GM19467 (cell line): ENCODE data around the gene CRIP1.

Source experiments
- ATAC-seq: cut with Tn5 transposase; IDR thresholded peaks from one replicate; pipeline ENCODE4 v1.9.1; 2021; ENCODE audit warnings: mild to moderate bottlenecking, moderate library complexity; ENCODE audit not compliant: unreplicated experiment

Gene CRIP1

GRCh38 chr14:105492031-105492970 is 5.6 kb downstream of the CRIP1 start:
- no peak for ATAC-seq

GRCh38 chr14:105492971-105493871 is 6.5 kb downstream of the CRIP1 start:
- ATAC-seq = no peak

GRCh38 chr14:105493921-105494605 is 7.4 kb downstream of the CRIP1 start:
- no peak for ATAC-seq

- no peak for ATAC-seq
Measured at GRCh38 chr14:105494606-105494929, 7.9 kb downstream of the CRIP1 start.

DNA sequence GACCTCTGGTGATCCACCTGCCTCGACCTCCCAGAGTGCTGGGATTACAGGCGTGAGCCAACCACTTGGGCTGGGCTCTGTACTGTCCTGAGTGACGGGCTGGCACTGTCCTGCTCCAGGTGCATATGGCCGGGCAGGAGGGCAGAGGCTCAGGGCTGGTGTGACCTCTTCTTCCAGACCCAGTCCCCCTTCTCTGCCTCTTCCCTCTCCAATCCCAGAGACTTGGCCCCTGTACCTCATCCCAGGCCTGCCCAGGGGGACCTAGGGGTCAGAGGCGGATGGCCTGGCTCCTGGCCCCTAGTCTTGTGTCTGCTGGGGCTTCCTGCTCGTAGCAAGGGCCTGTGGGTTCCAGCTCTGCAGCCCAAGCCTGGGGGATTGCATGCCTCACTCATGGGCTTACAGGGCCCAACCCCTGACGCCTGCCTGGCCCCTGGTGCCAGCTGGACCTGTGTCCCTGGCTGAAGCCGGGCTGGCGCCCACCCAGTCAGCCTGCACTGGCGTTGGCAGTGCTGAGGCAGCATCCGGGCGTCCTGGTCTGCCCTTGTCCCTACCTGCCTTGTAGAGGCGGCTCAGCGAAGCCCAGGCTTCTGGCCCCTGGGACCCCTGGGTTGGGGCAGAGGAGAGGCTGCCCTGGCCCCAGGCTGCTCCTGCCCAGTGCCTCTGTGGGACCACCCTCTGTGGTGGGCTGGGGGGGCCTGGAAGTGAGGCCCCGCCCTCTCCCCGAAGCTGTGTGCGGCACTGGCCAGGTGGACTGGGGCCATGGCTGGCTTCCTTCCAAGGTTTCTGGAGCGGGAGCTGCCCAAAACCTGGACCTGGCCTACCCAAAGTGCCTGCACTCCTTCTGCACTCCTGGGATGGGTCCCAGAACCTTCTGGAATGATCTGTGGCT is 8.7 kb downstream of the CRIP1 start:
- no peak for ATAC-seq

DNA sequence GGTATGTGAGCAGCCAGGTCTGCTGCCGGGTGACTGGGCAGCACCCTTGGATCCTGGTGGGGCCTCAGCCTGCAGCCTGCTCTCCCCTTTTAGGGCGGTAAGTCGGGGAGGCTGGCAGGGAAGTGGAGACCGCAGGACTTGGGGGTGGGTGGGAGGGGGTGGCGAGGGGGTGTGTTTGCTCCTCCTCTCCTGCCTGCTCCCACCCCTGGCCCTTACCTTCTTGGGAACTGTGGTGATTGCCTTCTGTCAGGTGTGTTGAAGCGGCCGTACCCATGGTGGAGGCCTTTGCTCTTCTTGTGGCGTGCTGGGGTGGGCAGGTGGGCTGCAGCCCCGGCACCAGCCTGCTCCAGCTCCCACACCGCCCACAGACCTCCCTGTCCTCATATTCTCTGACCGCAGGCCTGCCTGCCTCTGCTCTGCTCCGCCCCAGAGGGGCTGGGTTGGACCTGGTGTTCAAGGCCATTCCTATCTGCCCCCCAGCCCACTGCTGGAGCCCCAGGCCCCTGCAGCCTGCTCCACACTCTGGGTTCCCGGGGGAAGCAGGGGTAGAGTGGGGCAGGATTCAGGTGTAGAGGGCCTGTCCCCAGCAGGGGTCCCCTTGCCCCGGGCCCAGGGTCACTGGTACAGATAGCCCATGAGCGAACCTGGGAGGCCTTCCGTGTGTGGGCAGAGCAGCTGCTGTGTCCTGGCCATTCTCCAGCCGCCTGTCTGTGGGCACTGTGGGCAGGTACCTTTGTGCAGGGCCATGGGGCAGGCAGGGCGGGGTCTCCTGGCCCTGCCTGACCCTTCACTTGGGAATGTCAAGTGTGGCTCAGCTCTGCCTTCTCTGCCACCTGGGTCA is 9.5 kb downstream of the CRIP1 start:
- ATAC-seq = no peak

DNA sequence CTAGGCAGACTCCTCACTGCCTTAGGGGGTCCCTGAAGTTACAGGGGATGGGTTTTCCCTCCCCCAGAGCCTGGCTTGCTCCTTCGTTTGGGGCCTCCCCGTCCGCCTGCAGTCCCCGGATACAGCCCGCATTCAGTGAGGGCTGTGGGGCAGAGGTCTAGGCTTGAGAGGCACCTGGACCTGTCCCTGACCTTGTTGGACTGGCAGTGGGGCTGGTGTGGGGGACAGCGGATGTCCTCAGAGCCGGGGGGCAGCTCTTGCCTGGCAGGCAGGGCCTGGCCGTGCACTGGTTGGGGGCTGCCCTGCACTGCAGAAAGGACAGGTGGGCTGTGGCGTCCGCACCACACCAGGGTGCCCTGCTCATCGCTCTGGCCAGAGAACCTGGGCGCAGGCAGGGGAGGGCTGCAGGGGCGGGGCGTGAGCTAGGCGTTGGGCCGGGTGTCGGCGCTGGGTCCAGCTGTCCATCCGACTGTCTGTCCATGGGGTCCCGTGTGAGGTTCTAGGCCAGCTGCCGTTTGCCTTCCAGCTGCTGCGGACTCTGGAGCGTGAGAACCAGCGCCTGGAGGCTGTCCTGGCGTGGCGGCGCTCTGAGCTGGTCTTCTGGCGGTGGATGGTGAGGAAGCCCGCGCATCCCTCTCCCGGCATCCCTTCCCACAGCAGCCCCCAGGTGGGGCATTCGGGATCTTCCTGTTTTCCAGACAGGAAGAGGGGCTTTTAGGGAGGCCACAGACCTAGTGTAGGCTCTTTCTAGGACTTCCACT is 10.3 kb downstream of the CRIP1 start:
- ATAC-seq = no peak

GRCh38 chr14:105497671-105498429 is 11.2 kb downstream of the CRIP1 start:
- ATAC-seq = no peak

DNA sequence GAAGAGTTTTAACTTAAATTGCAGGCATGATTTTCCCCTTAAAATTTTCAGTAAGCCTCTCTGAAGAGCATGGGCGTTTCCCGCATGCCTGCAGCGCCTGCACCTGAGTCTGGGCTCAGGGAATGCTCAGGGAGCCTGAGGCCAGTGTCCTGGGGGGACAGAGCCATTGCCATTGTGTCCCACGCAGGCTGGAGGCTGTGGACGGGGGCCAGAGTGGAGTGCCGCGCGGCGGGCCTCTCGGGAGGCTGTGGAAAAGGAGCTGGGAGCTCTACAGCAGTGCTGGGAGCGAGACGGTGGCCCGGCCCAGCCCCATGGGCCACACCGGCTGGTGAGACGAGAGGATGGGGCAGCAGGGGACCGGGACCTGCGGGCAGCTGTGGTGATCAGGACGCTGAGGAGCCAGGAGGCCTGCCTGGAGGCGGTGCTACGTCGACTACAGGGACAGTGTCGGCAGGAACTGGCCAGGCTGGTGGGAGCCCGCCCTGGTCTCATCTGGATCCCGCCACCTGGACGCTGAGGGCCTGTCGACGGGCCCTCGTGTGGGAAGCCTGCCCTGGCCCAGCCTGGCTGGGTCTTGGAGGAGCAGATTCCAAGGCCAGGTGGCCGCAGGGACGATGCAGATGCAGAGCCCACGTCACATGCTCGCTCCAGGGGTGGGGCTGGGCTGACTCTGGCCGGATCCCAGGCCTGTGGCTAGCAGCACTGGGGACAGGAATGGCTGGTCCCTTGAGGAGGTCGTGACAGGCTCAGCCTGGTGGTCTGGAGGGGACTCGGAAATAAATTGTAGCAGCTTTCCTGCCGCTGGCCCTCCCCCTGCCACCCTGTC is 12.0 kb downstream of the CRIP1 start:
- no peak for ATAC-seq

- no peak for ATAC-seq
Measured at GRCh38 chr14:105499256-105500035, 12.8 kb downstream of the CRIP1 start.

DNA sequence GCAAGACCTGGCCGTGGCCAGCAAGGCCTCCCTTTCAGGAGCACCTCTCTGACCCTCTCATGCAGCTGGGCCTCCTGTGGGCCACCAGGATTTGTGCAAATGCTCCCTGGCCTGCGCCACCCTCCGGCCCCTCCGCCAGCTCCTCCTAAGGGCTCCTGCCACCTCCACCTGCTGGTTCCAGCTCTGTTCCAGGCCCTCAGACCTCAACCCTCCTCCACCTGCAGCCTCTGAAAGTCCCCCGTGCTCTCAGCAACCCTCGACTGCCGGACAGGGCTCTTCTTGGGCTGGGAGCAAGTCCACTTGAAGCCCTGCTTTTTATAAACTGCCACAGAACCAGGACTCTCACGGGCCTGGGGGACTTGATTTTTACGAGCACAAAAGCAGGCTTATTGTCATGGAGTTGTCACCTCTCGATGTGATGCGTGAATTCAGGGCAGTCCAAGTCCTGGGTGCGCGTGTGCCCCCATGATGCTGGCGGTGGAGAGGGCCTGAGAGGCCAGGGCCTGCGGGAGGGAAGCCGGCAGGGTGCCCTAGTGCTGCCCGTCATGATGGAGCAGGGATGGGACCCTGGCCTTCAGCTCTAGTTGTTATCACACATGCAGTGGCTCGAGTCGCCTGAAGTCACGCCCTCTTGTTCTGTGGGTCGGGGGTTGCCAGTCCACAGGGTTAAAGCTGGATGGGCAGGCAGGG is 13.5 kb downstream of the CRIP1 start:
- ATAC-seq = no peak

- no peak for ATAC-seq
Measured at GRCh38 chr14:105500726-105501101, 14.0 kb downstream of the CRIP1 start.

- ATAC-seq = no peak
Measured at GRCh38 chr14:105501504-105502291, 15.0 kb downstream of the CRIP1 start.

DNA sequence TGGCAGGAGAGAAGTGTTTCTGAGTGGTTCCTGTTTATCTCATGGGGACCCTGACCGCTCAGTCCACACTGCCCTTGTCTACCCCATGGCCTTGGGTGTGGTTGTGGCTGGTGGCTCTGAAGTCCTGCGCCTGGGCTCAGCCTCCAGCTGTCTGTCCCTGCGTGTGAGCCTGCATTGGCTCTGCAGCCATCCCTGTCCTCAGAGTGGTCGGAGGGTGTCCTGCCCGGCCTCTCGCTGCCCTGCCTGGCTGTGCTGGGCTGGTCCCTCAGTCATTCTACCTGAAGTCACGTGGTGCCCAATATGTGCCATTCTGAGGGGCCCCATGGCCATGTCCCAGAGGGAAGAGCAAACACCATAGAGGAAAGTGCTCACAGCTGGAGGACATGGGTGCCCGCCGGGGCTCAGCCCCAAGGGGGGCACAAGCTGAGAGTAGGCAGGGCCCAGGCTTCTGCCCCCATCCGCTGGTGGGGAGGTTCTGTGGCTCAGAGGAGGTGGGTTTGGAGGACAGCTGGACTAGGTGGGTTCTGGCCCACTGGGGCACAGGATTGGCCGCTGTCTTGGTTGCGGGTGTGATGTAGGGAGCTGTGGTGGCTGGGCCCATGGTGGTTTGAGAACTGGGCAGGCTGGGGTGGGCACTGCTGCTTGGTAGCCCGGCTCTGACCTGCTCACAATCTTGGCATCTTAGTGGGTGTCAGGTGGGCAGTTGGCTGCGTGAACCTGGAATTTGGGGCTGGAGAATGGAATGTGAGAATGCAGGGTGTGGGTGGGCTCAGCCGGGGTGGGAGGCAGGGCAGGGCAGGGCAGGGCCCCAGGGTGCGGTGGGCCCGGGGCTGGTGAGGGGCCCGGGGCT is 16.0 kb downstream of the CRIP1 start:
- ATAC-seq = no peak
